Stimulated activated naive CD4-positive, alpha-beta T cell (primary cell): ENCODE results near the gene CASTOR2.
"Not testable (repeated sequence)": the region's sequence is repeated elsewhere in the genome, so short reads cannot be mapped to it uniquely, and the experiment has no call there.

Experiments
- DNase-seq, 6 experiments: peaks; one replicate each; lab custom pipeline; 2025; lab: John Stamatoyannopoulos, UW

Gene CASTOR2

DNA sequence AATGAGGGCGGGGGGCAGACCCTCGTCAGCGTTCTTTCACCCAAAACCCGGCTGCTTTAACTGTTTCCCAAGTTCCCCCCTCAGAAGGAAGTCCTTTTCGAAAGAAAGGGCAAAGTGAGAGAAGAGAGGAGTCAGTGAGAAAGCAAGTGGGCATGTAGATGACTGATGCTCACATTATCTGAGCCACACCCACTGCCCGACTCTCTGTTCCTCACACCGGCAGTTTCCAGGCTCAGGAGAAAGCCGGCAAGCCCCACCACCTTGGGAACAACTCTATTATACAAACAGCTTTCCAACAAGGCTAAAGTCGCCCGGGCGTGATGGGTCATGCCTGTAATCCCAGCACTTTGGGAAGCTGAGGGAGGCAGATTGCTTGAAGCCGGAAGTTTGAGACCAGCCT is 86.0 kb downstream of the CASTOR2 start:
- DNase-seq, result no peak

DNA sequence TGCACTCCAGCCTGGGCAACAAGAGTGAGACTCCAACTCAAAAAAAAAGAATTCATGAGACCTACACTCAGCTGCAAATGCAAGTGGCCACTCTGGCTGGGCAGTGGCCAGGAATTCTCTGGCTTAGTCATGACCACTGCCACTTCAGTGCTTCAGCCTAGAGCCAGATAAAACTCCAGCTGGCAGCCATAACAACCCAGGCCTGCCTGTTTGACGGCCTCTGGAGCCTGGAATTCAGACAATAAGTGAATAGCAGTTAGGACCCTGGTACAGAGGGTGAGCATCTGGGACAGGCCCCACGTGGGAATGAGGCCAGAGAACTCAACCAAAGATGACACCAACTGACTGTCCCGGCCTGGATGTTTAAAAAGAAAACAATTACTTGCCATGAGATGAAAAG is 90.2 kb downstream of the CASTOR2 start:
- no peak for DNase-seq

DNA sequence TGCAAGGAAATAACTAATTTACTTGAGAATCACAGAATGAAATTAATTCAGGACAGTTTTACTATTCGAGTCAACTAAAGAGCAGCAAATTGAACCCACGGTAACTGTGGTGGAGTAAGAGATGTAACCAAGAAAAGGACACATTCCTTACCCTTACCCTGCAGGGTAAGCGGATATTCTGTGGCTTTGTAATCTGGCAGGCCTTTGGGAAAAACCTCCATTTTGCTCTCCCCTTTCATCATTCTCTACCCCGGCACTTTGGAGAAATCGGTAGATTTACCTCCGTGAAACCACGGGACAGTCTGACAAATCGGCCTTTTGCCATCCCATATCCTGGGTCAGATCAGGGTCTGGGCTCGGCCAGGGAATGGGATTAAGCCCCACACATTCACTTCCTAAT is 90.7 kb downstream of the CASTOR2 start:
- DNase-seq, result no peak

DNA sequence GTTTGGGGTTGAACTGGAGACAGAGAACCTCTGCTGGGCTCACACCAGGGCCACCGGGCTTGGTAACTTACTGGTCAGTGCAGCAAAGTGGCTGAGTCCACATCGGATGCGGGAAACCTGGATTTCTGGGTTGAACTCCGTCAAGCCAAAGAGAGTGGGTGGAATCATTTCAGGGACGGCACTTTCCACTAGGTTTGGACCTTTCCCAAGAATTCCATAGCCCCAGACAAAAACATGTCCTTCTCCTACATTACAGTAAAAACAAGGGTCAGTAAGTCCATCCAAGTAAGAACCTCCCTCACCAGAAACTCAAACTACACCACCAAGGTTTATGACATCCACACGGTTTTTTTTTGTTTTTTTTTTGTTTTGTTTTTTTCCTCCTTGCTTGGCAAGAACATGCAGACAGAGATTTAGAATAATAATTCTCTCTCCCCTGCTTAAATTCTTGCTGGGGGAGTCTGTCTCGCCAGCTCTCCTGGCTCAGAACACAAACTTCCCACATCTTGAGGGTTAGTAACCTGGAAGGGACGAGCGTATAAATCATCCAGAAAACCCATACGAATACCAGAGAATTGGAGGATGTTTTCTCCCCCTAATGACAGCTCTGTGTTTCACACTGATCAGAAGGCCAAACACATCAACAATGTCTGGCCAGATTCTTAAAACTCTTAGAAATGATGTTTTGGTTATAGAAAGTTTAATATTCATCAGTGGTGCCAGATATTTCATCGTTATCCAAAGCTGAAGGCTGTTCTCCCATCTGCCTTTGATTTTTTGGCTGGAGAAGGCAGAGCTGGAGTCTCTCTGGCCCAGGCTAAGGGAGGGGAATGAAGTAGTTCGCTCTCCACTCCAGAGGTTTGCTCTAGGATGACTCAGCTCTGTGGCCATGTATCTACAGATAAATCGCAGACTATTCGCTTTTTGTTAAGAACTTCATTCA is 91.6 kb downstream of the CASTOR2 start:
- DNase-seq, result no peak

DNA sequence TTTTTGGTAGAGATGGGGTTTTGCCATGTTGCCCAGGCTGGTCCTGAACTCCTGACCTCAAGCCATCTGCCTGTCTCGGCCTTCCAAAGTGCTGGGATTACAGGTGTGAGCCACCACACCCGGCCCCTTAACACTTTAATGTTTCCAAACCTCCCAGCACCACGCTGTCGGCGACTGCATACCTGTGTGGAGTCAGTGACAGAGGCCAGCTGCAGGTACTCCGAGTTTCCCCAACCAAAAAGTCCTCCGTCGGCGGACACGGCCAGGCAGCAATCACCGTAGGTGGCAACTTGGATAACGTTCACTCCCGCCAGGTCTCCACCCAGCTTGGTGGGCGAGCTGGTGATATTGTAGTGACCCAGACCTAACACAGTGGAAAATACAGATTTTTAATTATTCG is 93.9 kb downstream of the CASTOR2 start:
- no peak for DNase-seq

DNA sequence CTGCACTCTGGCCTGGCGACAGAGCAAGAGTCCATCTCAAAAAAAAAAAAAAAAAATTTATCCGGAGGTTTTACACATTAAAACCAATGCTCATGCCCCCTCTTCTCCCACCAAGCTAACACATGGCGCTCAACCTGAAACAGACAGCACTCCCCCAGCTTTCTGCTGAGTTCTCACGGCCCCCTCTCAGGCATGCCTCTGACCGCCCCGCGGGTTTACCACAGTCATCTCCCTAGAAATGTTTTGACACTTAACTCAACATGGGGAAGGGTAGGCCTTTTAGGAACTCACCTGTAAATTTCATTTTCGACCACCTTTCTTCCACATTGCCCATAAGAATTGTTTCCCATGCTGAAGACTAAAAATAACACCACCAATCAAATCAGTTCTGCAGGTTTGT is 99.8 kb downstream of the CASTOR2 start:
- no peak for DNase-seq

DNA sequence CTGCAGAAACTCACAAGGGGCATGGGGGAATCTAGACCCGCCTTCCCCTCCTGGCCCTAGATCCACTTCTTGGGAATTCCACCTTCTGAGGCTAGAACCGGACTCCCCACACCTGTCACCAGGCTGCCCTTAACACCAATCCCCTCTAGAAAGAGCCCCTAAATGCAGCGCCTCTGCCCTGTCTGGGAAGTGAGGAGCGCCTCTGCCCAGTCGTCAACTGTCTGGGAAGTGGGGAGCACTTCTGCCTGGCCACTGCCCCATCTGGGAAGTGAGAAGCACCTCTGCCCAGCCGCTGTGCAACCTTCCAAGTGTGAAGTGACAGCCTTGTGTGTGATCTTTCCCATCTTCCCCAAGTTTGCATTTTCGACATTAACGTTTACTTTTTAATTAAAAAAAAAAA is 100.3 kb downstream of the CASTOR2 start:
- no peak for DNase-seq

DNA sequence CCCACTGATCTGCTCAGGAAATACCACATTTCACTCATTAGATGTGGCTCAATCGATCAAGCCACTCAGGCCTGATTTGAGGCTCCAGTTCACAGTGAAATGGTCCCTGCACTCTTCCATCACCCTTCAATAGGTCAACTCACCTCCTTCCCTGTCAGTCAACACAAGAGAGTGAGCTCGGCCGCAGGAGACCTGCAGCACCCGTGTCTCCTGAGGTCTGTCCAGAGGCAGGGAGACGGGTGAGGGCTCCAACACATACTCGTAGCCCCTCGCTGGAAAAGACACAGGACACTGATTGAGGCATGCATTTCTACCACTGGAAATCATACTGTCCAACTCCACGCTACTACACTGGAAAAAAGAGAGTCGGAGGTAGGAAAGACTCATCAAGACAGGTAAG is 102.0 kb downstream of the CASTOR2 start:
- no peak for DNase-seq

DNA sequence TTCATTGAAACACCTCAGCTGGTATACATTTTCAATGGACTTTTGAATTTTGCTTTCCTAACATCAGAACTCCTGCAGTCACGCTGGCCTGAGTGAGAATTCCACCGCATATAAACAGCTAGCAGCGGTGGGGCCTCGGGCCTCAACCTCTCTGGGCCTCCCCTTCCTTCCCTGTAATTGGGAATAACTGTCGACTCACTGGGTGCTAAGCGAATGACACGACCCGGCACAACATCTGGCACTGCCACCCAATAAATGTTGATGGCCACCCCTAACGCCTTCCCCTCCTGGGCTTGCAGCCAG is 108.4 kb downstream of the CASTOR2 start:
- DNase-seq, result no peak

DNA sequence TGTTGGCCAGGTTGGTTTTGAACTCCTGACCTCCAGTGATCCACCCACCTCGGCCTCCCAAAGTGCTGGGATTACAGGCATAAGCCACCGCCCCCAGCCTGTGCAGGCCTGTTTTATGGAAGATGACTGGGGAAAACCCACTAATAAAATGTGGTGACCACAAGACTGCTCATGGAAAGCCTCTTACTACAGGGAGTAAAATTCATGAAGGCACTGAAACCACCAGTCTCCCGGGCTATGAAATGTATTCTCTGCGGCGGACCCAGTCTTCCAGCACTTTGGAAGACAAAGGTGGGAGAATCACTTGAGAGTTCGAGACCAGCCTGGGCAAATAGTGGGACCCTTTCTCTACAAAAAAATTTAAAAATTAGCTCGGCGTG is 109.7 kb downstream of the CASTOR2 start:
- DNase-seq, result not testable (repeated sequence)
